ENCODE results near the gene KRT71. TPM values are rescaled to one million over a fixed set of nuclear protein-coding genes. Genes with fewer than 3 reads are reported as not detected.

Gene KRT71
- total RNA-seq, 4 donors from 2014 or later, result not detected

DNA sequence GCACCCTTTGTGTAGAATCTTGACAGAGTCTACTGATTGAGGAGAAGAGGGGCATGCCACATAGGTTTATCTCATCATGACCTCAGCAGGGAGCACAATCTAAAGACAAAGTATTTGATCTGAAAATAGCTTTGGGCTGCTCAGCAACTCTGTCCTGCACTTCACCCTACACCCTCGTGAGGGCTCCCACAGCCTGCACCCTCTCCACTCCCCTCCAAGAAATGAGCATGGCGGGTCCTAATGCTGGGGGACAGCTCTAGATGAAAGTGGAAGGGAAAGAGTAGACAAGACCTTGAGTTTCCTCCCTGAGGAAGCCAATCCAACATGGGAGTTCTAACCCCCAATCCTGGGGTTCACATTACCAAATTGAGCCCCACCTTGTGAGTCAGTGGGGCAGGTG is 22.0 kb downstream of the KRT71 start:
- intact Hi-C loops (cut with DNase I), result no loop called here
- DNase-seq, result no peak
- Histone ChIP-seq H3K36me3 (no peaks in the 10 kb centered on the region), H3K27me3 (no peaks in the 10 kb centered on the region), H3K4me3 (no peak overlapping the region), H3K9me3 (no peaks in the 10 kb centered on the region), H3K27ac (no peak overlapping the region), H3K4me1 (peaks cover 2 to 13% (median 5%) of the 10 kb centered on the region in 3 donors)
- no peak for TF ChIP-seq POLR2A (IDR thresholded peaks at IDR 0.05)
- TF ChIP-seq, protein P1, sequence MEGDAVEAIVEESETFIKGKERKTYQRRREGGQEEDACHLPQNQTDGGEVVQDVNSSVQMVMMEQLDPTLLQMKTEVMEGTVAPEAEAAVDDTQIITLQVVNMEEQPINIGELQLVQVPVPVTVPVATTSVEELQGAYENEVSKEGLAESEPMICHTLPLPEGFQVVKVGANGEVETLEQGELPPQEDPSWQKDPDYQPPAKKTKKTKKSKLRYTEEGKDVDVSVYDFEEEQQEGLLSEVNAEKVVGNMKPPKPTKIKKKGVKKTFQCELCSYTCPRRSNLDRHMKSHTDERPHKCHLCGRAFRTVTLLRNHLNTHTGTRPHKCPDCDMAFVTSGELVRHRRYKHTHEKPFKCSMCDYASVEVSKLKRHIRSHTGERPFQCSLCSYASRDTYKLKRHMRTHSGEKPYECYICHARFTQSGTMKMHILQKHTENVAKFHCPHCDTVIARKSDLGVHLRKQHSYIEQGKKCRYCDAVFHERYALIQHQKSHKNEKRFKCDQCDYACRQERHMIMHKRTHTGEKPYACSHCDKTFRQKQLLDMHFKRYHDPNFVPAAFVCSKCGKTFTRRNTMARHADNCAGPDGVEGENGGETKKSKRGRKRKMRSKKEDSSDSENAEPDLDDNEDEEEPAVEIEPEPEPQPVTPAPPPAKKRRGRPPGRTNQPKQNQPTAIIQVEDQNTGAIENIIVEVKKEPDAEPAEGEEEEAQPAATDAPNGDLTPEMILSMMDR (IDR thresholded peaks at IDR 0.05), result no peak
- no CpG with 5 or more reads among the region's 2 CpGs for WGBS, 2 donors

DNA sequence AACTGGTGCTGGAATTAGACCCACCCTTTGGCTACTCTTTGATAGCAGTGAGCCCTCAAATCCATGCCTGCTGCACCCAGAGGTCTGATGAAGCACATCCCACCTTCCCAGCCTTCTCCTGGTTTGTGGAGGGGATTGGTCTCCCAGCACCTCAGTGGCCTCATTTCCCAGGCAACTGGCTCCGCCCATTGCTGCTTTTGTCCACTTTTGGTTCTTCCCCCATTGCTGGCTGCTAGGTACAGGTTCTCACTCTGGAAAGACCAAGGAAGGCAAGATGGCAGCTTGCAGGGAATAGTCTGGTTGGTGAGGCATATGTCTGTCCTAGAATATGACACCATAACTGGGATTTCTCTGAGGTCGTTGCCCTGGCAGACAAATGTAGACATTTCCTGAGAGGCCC is 22.6 kb downstream of the KRT71 start:
- Histone ChIP-seq H3K4me1 (peaks cover 8 to 18% (median 10%) of the 10 kb centered on the region in 3 donors), H3K9me3 (no peaks in the 10 kb centered on the region), H3K36me3 (no peaks in the 10 kb centered on the region), H3K4me3 (no peak overlapping the region), H3K27ac (no peak overlapping the region), H3K27me3 (no peaks in the 10 kb centered on the region)
- TF ChIP-seq POLR2A (IDR thresholded peaks at IDR 0.05), result no peak
- TF ChIP-seq, protein P1 (IDR thresholded peaks at IDR 0.05), result no peak
- intact Hi-C loops (cut with DNase I), result no loop called here
- no peak for DNase-seq
- WGBS, 2 donors, result 70% methylated on average over 2 of the region's 2 CpGs; no CpG with 5 or more reads in 1 of the 2 donors

DNA sequence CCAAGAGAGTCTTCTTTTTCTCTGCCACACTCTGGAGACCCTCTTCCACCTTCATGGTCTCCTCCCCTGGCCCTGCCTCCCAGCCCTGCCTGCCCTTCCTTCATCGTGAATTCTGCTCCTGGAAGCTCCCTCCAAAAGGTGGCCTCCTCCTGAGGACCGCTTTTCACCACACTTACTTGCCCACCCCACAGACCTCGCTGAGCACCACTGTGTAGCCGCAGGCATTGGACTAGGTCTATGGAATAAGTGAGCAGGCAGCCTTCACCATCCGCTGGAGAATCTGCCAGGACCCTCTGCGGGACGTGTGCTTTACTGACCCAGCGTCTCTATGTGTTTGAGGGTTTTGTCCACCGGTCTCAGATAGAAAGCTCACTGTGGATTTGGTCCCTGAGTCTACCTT is 23.1 kb downstream of the KRT71 start:
- H3K4me1 ChIP-seq, result peaks cover 13 to 23% (median 13%) of the 10 kb centered on the region in 3 donors
- WGBS, 2 donors, result 93 to 99% methylated on average over 8 of the region's 9 CpGs
- TF ChIP-seq POLR2A (IDR thresholded peaks at IDR 0.05), result no peak
- TF ChIP-seq, protein P1 (IDR thresholded peaks at IDR 0.05), result no peak
- H3K27me3 ChIP-seq, result no peaks in the 10 kb centered on the region
- DNase-seq, result no peak
- H3K27ac ChIP-seq, result no peak overlapping the region
- no peak overlapping the region for H3K4me3 ChIP-seq
- no peaks in the 10 kb centered on the region for H3K9me3 ChIP-seq
- no peaks in the 10 kb centered on the region for H3K36me3 ChIP-seq
- intact Hi-C loops (cut with DNase I), result loop anchor here (10.0 kb wide), 1 partner anchor 345 kb away; no protein-coding TSS in a partner anchor

DNA sequence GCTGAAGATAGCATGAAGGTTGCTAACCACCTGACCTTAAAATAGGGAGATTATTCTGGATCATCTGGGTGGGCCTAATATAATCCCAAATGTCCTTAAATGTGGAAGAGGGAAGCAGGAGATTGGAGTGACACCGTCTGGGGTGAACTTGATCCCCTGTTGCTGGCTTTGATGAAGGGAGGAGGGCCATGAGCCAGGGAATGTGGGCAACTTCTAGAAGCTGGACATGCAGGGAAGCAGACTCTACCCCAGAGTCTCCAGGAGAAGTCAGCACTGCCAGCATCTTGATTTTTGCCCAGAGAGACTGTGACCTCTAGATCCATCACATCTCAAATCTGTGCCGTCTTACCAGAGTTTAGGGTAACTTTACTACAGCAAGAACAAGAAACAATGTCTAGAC is 23.5 kb downstream of the KRT71 start:
- Histone ChIP-seq H3K27ac (no peak overlapping the region), H3K4me1 (peaks cover 13 to 27% (median 15%) of the 10 kb centered on the region in 3 donors), H3K27me3 (no peaks in the 10 kb centered on the region), H3K4me3 (no peak overlapping the region), H3K9me3 (no peaks in the 10 kb centered on the region), H3K36me3 (no peaks in the 10 kb centered on the region)
- no peak for DNase-seq
- TF ChIP-seq, protein P1 (IDR thresholded peaks at IDR 0.05), result no peak
- TF ChIP-seq POLR2A (IDR thresholded peaks at IDR 0.05), result no peak
- 90 to 95% methylated on average over 2 of the region's 2 CpGs for WGBS, 2 donors
- intact Hi-C loops (cut with DNase I), result loop anchor here (10.0 kb wide), 1 partner anchor 345 kb away; no protein-coding TSS in a partner anchor

DNA sequence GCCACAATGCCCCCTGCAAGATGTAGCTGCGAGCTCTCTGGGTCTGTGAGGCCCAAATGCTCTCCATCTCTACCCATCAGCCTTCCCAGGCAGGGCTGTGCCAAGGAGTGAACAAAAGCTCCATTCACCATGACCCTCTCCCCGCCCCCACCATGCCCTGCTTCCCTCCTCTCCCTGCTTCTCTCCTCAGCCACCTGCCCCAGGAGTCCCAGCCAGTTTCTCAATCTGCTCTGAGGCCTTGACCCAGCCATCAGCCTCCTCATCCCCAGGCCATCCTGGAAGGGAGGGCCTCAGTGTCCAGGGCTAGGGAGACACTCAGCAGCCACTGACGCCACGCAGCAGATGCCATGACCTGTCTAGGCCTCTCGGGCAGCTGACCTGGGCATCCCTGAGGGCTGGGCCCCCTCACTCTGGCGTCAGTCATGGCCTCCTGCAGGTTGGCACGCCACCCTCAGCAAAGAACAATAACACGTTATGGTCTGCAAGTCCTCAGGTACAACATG is 24.3 kb downstream of the KRT71 start:
- intact Hi-C loops (cut with DNase I), result loop anchor here (10.0 kb wide), 1 partner anchor 346 kb away; no protein-coding TSS in a partner anchor
- DNase-seq, result no peak
- no peaks in the 10 kb centered on the region for H3K36me3 ChIP-seq
- no peak overlapping the region for H3K27ac ChIP-seq
- WGBS, 2 donors, result 83 to 86% methylated on average over 3 to 5 of the region's 8 CpGs
- peaks cover 0 to 5% (median 0%) of the 10 kb centered on the region in 4 donors for H3K27me3 ChIP-seq
- no peak for TF ChIP-seq POLR2A (IDR thresholded peaks at IDR 0.05)
- TF ChIP-seq, protein P1 (IDR thresholded peaks at IDR 0.05), result no peak
- H3K4me3 ChIP-seq, result no peak overlapping the region
- peaks cover 13 to 35% (median 22%) of the 10 kb centered on the region in 3 donors for H3K4me1 ChIP-seq
- no peaks in the 10 kb centered on the region for H3K9me3 ChIP-seq
